IPS-NIHi11 (cell line): Measurements from ENCODE around the gene DNAH11.
A peak's percentile ranks its signal among the peaks of the same experiment; 100 is the strongest.
"Not testable (repeated sequence)": the region's sequence is repeated elsewhere in the genome, so short reads cannot be mapped to it uniquely, and the experiment has no call there.

Source experiments
- DNase-seq: peaks from one replicate; pipeline ENCODE4 v3.0.0; 2012; ENCODE audit warnings: mixed read lengths, low spot score

The DNAH11 gene

GRCh38 chr7:21719846-21720245 is 177.0 kb downstream of the DNAH11 start:
- no peak for DNase-seq

GRCh38 chr7:21722371-21722770 is 179.5 kb downstream of the DNAH11 start:
- no peak for DNase-seq

- DNase-seq: no peak
These were observed 181.7 kb downstream of the DNAH11 start for GRCh38 chr7:21724562-21724961.

- DNase-seq: no peak
These were observed 187.6 kb downstream of the DNAH11 start for GRCh38 chr7:21730399-21730798.

- no peak for DNase-seq
These were observed 189.1 kb downstream of the DNAH11 start for GRCh38 chr7:21731977-21732376.

- DNase-seq: not testable (repeated sequence)
These were observed 190.1 kb downstream of the DNAH11 start for GRCh38 chr7:21732956-21733355.

GRCh38 chr7:21733837-21734236 is 191.0 kb downstream of the DNAH11 start:
- DNase-seq: no peak

- no peak for DNase-seq
These were observed 200.7 kb downstream of the DNAH11 start for GRCh38 chr7:21743493-21743892.

GRCh38 chr7:21746949-21747348 is 204.1 kb downstream of the DNAH11 start:
- DNase-seq: no peak

GRCh38 chr7:21747806-21748205 is 205.0 kb downstream of the DNAH11 start:
- DNase-seq: no peak

- peak; percentile 16 for DNase-seq
These were observed 206.5 kb downstream of the DNAH11 start for GRCh38 chr7:21749378-21749777.

GRCh38 chr7:21753071-21753470 is 210.2 kb downstream of the DNAH11 start:
- no peak for DNase-seq

- no peak for DNase-seq
These were observed 212.1 kb downstream of the DNAH11 start for GRCh38 chr7:21754963-21755362.

GRCh38 chr7:21757537-21758282 is 214.9 kb downstream of the DNAH11 start:
- no peak for DNase-seq

GRCh38 chr7:21758286-21758685 is 215.4 kb downstream of the DNAH11 start:
- no peak for DNase-seq

- no peak for DNase-seq
These were observed 219.6 kb downstream of the DNAH11 start for GRCh38 chr7:21762469-21762868.

GRCh38 chr7:21763818-21764217 is 221.0 kb downstream of the DNAH11 start:
- DNase-seq: no peak

GRCh38 chr7:21766218-21766617 is 223.4 kb downstream of the DNAH11 start:
- DNase-seq: no peak

GRCh38 chr7:21767300-21767900 is 224.6 kb downstream of the DNAH11 start:
- DNase-seq: peak; percentile 78

- DNase-seq: no peak
These were observed 225.4 kb downstream of the DNAH11 start for GRCh38 chr7:21768279-21768678.

GRCh38 chr7:21771266-21771665 is 228.4 kb downstream of the DNAH11 start:
- DNase-seq: no peak

- DNase-seq: peak; percentile 62
These were observed 229.2 kb downstream of the DNAH11 start for GRCh38 chr7:21771906-21772610.

- DNase-seq: no peak
These were observed 230.5 kb downstream of the DNAH11 start for GRCh38 chr7:21773326-21773725.
